ENCODE data around the gene SCYL2. TPM values are rescaled to one million over a fixed set of nuclear protein-coding genes. Genes with fewer than 3 reads are reported as not detected.

Gene SCYL2
- total RNA-seq, 4 donors from 2014 or later = 24.6 to 103 (median 42.5) TPM

GRCh38 chr12:100234591-100235304 lies 32.2 kb upstream of the SCYL2 start:
- intact Hi-C loops (cut with DNase I; ENCODE audit: low total_unique reads) = no loop called here
- Histone ChIP-seq H3K27ac (peak overlapping the region in 1 of 2 donors; percentile 31), H3K36me3 (no peaks in the 10 kb centered on the region), H3K4me3 (no peak overlapping the region), H3K9me3 (no peaks in the 10 kb centered on the region), H3K27me3 (no peaks in the 10 kb centered on the region), H3K4me1 (no peaks in the 10 kb centered on the region)
- DNase-seq = no peak
- TF ChIP-seq CTCF (IDR thresholded peaks at IDR 0.05) = peak; percentile 46 to 63 (median 60)
- no peak for TF ChIP-seq POLR2A (IDR thresholded peaks at IDR 0.05)

GRCh38 chr12:100238801-100239200 lies 28.2 kb upstream of the SCYL2 start:
- Histone ChIP-seq H3K36me3 (no peaks in the 10 kb centered on the region), H3K4me1 (no peaks in the 10 kb centered on the region), H3K27ac (no peak overlapping the region), H3K9me3 (no peaks in the 10 kb centered on the region), H3K27me3 (no peaks in the 10 kb centered on the region), H3K4me3 (no peak overlapping the region)
- intact Hi-C loops (cut with DNase I; ENCODE audit: low total_unique reads) = no loop called here
- TF ChIP-seq CTCF (IDR thresholded peaks at IDR 0.05) = no peak
- TF ChIP-seq POLR2A (IDR thresholded peaks at IDR 0.05) = no peak
- no peak for DNase-seq

GRCh38 chr12:100239589-100239988 lies 27.4 kb upstream of the SCYL2 start:
- H3K4me1 ChIP-seq = no peaks in the 10 kb centered on the region
- TF ChIP-seq POLR2A (IDR thresholded peaks at IDR 0.05) = no peak
- no peak for TF ChIP-seq CTCF (IDR thresholded peaks at IDR 0.05)
- no peak overlapping the region for H3K27ac ChIP-seq
- intact Hi-C loops (cut with DNase I; ENCODE audit: low total_unique reads) = no loop called here
- no peak for DNase-seq
- no peaks in the 10 kb centered on the region for H3K27me3 ChIP-seq
- H3K4me3 ChIP-seq = no peak overlapping the region
- no peaks in the 10 kb centered on the region for H3K36me3 ChIP-seq
- H3K9me3 ChIP-seq = no peaks in the 10 kb centered on the region

- Histone ChIP-seq H3K4me3 (no peak overlapping the region), H3K9me3 (no peaks in the 10 kb centered on the region), H3K4me1 (no peaks in the 10 kb centered on the region), H3K27me3 (no peaks in the 10 kb centered on the region), H3K27ac (no peak overlapping the region), H3K36me3 (no peaks in the 10 kb centered on the region)
- TF ChIP-seq POLR2A (IDR thresholded peaks at IDR 0.05) (no peak), CTCF (IDR thresholded peaks at IDR 0.05) (no peak)
- DNase-seq = no peak
- intact Hi-C loops (cut with DNase I; ENCODE audit: low total_unique reads) = no loop called here
Observed at GRCh38 chr12:100243137-100243536, 23.8 kb upstream of the SCYL2 start.

- intact Hi-C loops (cut with DNase I; ENCODE audit: low total_unique reads) = no loop called here
- no peaks in the 10 kb centered on the region for H3K27me3 ChIP-seq
- no peak overlapping the region for H3K27ac ChIP-seq
- no peaks in the 10 kb centered on the region for H3K36me3 ChIP-seq
- DNase-seq = no peak
- TF ChIP-seq CTCF (IDR thresholded peaks at IDR 0.05) (no peak), POLR2A (IDR thresholded peaks at IDR 0.05) (no peak)
- H3K4me1 ChIP-seq = no peaks in the 10 kb centered on the region
- H3K4me3 ChIP-seq = no peak overlapping the region
- H3K9me3 ChIP-seq = no peaks in the 10 kb centered on the region
Observed at GRCh38 chr12:100247765-100248164, 19.2 kb upstream of the SCYL2 start.
